ENCODE measurements around the gene GATA5.

GATA5 gene

DNA sequence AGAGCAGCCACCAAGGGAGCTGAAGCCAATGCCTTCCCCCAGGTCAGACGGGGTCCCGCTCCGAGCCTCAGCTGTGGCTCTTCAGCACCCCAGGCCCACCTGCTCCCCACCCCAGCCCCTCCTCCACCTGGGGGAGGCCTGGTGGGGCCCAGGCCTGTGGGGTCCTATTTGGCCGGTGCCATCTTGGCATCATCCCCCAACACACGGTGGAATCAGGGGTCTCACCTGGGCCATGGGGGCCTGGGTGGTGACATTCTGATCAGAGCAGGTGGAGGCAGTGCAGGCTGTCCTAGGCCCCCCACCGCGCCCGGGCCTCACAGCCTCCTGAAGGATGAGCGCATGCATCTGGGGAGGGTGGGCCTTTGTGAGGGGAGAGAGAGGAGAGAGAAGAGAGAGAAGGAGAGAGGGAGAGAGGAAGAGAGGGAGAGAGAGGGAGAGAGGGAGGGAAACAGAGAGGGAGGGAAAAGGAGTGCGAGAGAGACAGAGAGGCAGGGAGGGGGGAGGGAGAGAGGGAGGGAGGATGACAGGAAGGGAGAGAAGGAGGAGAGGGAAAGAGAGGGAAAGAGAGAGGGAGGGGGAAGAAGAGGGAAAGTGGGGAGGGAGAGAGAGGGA lies 24.5 kb downstream of the GATA5 start:
- no peak for DNase-seq

DNA sequence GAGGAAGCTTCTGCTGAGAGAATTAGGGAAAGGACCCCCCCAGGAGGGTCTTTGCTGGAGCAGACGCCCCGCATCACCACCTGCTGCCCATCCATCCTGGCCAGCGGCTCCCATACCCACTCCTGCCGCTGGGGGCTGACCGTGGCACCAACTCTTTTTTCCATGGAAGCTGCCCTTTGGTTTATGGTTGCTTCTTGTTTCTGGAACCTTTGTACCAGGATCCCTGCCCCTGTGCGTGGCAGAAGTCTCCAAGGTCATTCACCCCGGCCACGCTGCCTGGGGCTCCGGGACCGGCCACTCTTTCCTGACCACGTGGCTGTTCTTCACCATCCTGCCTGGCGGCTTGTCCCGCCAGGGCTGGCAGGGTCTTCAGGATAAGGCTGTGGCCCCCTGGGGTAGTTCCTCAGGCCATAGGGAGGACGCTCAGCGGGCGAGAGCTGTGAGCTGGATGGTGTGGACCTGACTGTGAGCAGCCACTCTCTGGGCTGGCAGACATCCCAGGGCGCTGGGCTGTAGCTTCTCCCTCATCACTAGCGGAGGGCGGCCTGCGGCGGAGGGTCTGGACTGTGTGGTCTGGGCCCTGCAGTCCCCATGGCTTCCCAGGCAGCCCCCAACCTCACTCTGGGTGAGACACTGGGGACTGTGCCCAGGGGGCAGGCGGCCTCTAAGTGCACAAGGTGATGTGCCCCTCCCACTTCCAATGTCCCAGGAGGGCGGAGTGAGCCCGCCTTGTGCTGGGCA lies 25.7 kb downstream of the GATA5 start:
- DNase-seq: no peak

DNA sequence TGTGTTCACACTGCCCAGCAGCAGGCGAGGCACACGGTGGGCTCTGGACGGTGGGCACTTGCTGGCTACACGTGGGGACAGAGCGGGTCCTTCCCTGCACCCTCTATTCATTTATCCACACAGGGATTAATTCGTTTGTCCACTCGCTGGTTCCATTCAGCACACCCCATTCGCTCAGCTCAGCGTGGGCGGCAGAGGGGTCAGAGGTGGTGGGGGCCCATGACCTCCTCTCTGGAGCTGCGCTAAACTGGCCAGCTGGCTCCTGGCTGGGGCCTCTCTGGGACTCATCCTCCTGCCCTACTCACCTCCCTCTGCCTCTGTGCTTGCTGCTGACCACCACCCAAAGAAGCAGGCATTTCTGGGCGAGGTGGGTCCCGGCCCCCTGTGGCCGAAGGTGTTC lies 27.0 kb downstream of the GATA5 start:
- DNase-seq: no peak

DNA sequence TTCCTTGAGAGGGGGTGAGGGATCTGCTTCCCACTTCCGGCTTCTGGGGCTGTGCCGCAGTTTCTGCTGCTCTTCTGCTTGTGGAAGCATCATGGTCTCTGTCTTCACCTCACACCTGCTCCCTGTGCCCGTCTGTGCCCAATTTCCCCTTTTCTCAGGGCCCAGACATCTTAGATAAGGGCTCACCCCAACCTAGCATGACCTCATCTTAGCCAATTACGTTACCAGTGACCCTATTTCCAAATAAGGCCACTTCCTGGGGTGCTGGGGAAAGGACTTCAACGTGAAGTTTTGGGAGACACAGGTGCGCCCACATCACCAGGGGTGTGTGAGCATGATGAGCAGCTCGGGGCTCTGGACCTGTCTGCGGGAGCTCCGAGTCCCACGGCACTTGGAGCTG lies 27.8 kb downstream of the GATA5 start:
- no peak for DNase-seq

DNA sequence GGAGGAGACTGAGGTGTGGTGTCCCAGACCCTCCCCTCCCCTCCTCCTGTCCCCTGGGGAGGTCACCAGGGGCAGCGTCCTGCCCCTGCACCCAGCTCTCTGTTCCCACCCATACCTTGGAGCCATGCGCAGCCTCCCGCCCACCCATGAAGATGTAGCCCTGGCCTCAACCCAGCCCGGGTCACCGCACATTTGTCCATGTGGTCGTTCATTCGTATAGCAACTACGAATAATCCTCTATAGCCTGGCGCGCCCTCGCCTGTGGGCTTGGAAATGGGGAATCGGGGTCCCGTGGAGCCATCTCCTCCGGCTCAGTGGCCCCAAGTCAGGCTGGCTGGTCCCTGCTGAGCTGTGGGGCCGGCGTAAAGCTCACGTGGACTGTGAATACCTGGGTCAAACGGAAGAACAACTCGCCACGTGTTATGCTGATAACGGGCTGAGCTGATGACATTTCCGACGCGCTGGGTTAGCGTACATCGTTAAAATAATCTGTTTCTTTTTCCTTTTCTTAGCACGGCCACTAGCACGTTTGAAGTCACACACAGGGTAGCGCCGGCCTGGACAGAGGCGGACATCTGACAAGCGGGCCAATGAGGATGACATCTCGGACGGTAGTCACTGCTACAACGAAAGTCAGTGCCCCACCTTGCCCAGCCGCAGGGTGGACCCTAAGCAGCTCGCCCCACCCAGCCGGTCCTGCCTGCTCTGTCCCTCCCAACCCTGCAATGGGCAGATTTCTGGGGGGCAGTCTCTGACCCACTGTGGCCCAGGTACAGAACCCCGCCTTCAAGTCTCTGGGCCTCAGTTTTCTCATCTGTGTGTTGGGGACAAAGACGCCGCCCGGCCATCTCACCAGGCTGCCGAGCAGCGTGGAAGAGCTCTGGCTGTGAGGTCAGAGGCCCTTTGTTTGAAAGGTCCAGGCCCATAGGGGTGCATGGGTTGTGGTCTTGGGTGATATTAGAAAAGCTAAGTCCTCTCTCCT lies 28.6 kb downstream of the GATA5 start:
- no peak for DNase-seq

DNA sequence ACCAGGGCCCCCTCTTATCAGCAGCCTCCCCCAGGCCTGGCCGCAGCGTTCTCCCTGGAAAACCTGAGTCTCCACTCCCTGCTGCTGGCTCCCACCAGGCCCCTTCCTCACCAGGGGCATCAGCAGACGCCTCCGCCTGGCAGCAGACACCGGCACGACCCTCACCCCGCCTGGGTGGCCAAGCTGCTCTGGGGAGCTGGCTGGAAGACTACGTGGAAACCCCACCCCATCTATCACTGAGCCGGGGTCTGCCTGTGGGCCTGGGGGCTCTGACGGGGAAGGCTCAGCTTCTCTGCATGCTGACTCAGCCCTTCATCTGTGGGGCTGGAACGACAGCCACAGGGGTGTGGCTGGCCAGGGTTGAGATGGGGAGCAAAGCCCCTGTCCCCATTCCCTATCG lies 29.3 kb downstream of the GATA5 start:
- DNase-seq: no peak

DNA sequence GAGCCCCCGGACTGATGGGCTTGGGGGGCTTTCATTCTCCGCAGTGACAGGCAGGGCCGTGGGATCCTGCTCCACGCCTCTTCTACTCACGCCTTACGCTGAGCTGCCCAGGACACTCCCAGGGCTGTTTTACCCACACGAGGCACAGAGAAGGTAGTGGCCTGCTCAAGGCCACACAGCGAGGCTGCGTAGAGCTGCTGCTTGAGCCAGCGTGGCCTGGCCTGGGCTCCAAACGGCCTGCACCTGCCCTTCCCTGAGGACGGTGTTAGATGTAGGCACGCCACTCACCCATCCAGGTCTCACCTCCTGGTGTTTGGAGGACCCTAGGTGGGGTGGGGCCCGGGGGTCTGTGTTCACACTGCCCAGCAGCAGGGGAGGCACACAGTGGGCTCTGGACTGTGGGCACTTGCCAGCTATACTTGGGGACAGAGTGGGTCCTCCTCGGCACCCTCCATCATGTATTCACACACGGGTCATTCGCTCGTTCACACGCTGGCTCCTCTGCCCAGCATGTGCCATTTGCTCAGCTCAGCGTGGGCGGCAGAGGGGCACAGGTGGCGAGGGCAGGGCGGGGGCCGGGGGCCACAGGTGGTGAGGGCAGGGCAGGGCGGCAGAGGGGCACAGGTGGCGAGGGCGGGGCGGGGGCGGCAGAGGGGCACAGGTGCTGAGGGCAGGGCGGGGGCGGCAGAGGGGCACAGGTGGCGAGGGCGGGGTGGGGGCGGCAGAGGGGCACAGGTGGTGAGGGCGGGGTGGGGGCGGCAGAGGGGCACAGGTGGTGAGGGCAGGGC lies 30.0 kb downstream of the GATA5 start:
- no peak for DNase-seq

DNA sequence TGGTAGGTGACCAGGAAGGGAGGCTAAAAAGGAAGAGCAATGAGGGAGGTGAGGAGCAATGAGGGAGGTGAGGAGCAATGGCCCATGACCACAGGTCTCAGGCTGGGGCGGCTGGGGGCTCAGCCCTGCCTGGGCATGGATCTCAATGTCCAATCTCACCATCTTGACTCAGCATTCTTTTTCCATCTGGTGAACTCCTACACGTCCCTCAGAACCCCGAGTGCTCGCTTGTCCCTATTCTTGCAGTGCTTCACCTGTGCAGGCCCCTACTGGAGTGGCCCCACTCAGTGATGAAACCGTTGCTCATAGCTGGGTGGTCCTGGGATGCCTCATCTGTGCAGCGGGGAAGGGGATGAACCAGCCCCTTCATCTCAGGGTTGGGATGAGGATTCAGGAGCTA lies 31.5 kb downstream of the GATA5 start:
- DNase-seq: no peak

DNA sequence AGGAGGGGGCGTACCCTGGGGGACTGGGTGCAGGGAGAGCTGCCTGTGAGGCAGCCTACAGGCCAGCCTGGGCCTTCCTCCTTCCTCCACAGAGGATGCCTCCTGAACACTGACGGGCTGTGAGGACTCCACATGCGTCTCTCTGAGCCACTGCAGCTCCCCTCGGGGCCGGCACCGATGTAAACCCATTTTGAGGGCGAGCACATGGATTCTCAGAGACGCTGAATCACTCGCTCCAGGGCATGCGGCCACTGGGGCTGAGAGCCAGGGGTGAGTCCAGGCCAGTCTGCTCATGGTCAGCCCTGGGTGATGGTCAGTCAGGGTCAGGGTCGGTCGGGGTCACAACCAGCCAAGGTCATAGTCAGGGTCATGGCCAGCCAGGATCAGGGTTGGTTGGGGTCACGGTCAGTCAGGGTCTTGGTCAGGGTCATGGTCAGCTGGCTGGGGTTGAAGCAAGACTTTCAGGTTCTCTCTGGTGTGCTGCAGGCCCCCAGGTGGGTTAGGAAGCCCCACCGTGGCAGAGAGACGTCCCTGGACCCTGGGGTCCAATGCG lies 33.7 kb downstream of the GATA5 start:
- DNase-seq: no peak

DNA sequence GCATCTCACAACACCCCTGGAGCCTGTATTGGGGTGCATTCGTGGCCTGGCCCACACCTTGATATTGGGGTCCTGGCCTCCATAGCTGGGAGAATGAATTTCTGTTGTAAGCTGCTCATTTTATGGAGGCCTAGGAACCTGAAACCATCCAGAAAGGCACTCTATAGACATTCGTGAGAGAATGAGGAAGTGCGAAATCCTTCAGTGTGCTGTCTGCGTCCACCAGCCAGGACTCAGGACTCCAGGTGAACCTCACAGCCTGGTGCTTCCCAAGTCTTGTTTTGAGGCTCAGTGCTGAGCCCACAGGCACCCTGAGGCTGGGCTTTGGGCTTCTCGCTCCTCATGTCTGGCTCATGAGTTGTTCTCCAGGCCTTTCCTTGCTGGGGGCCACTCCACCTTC lies 36.6 kb downstream of the GATA5 start:
- DNase-seq: no peak

DNA sequence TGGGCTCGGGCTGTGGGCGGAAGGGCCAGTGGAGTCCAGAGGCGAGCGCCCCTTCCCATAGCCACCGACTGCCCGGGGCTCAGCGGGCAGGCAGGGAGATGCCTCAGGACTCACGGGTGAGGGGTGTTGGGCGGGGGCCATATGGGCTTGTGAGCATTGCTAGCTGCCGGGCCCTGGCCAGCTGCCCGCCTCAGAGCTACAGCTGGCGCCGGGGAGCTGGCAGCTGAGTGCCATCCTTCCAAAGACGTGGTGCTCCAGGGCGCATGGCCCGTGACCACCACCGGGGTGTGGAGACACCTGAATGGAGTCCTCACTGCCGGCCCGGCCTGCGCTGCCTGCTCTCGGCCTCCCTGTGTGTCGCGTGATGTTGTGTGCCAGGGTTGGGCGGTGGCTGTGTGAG lies 37.9 kb downstream of the GATA5 start:
- DNase-seq: no peak

DNA sequence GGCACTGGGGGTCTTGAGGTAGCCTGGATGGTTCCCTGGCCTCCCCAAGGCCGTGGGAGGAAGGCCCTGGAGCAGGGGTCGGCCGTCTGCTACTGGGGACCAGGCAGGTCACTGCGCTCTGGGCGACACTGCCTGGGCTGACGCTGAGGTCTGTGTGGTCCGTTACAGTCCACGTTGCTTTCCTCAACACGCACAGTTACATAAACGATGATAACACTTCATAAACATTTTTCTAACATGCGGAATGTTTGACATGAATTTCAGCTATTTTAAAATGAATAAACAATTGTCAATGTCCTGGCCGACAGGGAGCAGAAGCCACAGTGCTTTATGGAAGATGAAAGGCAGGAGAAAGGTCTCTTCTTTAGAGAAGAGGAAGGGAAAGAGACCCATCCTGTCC lies 38.3 kb downstream of the GATA5 start:
- DNase-seq: no peak

DNA sequence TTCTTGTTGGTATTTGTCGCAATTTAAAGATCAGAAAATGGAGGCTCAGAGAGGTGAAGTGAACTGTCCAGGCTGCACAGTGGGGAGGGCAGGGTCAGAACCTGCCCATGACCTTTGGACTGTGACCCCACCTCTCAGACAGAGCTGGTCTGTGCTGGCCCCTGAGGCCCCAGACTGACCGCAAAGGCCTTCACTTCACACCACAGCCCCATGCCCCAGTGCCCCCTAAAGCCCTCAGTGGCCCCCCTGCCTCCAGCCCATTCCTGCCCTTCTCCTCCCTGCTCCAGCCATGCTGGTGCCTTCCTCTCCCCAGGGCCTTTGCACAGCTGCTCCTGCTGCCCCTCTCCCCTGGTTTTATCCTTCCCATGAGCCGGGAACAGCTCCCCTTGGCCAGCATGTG lies 39.1 kb downstream of the GATA5 start:
- no peak for DNase-seq

DNA sequence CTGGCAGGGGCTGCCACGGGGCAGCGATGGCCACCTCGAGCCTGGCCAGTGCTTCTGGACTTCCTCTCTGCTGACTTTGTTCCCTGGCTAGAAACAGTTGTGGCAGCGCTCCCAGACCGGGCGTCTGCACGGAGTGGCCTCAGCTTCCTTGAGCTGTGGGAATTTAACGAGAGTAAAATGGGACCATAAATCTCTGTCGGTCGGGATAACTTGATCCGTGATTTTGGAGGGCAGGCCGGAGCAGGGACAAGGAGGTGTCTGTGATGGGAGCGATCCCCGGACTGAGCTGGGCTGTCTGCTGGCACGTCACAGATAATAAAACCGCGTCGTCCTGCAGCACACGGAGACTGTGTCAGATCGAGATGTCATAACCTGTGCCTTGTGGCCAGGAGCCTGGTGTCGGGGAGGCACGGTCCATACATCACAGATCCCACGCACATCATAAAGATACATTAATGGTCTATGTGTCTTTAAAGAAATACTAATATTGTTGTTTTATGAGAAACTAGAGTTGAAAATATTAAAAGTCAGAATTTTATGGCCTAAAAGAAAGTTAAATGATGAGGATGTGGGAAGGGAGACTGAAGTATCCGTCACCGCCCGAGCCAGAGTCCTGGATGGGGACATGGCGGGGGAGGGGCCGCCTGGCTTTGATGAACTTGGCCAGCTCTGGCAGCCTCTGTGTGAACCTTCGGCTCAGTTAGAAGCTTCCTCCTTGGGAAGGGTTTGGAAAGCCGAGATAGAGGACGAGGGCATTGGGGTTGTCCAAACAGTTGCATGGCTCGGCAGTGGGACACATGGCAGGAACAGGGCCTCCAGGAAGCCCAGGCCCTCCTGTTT lies 41.9 kb downstream of the GATA5 start:
- DNase-seq: no peak

DNA sequence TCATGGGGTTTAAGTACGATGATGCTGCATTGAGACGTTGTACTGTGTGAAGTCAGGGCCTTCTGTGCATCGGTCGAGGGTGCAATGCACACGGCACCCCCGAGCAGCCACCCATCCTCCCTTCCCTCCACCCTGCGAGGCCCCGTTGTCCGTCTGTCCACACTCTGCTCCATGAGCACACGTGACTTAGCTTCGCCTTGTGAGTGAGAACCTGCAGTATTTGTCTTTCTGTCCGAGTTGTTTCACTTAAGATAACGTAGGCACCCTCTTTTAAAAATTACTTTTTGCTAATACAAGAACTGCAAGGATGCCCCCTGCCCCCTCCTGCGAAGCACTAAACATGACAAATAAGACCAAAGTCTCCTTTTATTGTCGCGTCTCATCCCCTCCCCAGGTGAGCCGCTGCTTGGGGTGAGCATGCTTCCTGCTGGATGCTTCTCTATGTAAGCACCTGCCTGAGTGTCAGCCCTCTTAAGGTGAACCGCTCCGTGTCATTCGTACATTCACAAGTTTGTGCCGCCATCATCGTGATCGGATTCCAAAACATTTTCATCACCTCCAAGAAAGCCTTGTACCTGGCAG lies 44.8 kb downstream of the GATA5 start:
- no peak for DNase-seq

DNA sequence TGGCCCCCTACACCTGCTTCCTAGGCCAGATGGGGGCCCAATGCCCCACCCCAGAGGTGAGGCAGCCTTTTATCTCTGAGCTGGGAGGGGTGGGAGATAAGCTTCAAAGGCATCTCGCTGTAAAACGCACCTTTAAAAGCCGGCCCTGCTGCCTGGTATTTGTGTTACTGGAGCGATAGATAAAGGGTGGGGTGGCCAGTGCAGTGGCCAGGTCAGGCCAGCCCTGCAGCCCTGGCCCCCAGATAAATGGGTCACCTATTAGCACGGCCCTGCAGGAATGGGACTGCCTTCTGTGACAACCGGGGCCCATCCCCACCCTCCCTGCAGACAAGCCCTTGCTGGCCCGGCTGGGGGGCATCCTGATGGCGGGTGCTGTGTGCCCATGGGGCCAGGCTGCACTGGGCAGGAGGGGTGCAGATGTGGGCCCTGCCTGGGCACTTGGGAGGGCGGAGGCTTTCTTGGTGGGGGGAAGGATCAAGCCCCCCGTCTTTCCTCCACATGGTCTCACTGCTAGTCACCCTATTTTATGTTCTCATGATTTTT lies 45.4 kb downstream of the GATA5 start:
- DNase-seq: no peak

DNA sequence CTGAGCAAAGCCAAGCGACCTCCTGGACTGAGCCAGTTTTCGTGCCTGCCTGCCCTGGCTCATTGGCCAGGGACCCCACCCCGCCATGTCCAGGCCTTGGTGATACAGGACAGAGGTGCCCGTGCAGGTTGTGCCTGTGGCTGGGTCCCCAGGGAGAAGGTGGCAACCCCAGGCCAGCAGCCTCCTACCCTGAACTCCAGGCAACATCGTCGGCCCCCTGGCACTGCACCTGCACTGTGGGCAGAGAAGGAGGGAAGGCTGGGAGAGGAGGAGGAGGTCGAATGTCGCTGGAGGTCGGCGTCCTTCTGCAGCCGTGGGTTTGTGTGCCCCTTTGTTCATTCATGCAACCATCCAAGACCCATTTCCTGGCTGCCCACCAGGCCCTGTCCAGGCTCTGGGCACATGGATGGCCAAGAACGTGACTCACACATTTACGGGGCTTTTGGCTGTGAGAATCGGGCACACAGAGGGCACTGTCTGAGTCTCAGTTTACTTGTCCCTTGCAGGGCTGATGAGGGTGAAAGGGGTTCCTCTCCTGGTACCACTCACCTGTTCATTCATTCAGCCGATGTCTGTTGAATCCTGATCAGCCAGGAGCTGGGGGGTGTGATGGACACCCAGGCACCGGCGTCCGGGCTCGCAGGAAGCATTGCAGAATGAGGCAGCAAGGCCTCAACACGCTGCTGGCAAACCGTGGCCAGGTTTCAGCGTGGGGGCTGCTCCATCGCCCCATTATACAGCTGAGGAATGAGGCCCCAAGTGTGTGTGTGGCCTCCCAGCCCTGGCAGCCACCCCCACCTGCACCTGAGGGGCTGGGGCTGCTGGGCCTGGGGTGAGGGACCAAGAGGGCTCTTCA lies 46.1 kb downstream of the GATA5 start:
- no peak for DNase-seq

DNA sequence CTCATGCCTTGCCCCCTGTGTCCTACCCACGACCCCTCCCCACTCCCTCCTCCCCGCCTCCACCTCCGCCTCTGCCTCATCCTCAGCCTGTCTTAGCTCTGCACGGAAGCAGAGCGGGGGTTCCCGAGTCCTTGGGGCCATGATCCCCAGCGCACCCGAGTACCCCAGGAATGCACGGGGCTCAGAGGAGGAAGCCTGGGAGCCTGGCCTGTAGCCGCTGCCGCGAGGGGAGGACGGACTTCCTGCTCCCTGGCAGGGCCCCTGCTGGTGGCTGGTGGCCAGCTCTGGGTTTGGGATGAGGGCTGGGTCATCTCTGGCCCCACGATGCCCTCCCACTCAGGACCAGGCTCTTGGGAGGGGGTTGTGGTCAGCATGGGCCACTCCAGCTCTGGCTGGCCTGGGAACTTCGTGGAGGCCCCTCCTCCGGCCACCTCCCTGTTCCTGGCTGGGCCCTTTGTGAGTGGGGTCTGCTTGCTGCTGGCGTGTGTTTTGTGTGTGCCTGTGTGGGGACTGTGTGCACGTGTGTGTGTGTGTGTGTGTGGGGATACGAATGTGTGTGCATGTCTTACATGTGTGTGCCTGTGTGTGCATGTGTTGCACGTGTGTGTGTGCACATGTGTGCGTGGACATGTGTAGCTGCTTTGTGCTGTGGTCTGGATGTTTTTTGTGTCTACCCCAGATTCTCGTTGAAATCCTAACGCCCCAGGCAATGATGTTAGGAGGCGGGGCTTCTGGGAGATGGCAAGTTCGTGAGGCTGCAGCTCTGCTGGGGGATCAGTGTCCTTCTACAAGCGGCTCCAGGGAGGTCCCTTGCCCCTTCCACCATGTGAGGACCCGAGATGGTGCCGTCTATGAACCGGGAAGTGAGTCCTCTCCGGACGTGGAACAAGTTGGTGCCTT lies 47.1 kb downstream of the GATA5 start:
- DNase-seq: no peak

DNA sequence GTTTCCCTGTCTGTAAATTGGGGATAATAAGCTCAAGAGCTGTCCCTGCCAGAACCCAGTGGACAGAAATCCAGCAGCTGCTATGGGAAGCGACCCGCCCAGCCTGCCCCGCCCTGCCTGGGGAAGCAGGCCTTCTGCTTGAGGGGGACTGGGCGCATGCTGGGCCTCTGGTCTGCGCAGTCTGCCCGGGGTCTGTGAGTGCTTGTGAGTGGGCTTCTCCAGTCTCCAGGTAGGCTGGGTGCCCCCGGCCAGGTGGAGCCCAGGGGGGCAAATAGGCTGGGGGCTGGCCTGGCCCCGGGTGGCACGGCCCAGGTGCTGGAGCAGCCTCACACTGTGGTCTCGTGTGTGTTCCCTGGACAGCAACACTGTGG lies 47.8 kb downstream of the GATA5 start:
- no peak for DNase-seq

All from CD4-positive, alpha-beta T cell treated with Interleukin-15 for 1 hour (primary cell).